ENCODE measurements around the gene ZCCHC24. TPM values are rescaled to one million over a fixed set of nuclear protein-coding genes. Genes with fewer than 3 reads are reported as not detected.
"Not testable (repeated sequence)": the region's sequence is repeated elsewhere in the genome, so short reads cannot be mapped to it uniquely, and the experiment has no call there.

ZCCHC24 gene
- total and polyA plus RNA-seq, 10 donors, result 4.9 to 34.1 (median 23.7) TPM

- WGBS, 5 donors, result 89 to 94% (median 92%) methylated on average over 5 of the region's 5 CpGs
Observed at GRCh38 chr10:79447911-79448731, 2.7 kb upstream of the ZCCHC24 start.

GRCh38 chr10:79447249-79447648 is 1.8 kb upstream of the ZCCHC24 start:
- peaks cover 11 to 45% (median 36%) of the 10 kb centered on the region in 6 donors for H3K4me1 ChIP-seq
- not testable (repeated sequence) for H3K4me3 ChIP-seq; H3K36me3 ChIP-seq; H3K27me3 ChIP-seq (replicated peaks in 1 of 7); H3K27ac ChIP-seq; H3K9me3 ChIP-seq
- DNase-seq, result peak; percentile 56
- intact Hi-C loops (cut with DNase I; ENCODE audit: low total_unique reads), result loop anchor here (10.0 kb wide), 1 partner anchor 758 kb away; the partner anchor contains the start of gene ANXA11
- 88 to 96% (median 93%) methylated on average over 6 of the region's 6 CpGs for WGBS, 5 donors

More at GRCh38 chr10:79447911-79448731, 2.7 kb upstream of the ZCCHC24 start:
- Histone ChIP-seq H3K9me3 (no peaks in the 10 kb centered on the region), H3K36me3 (no peaks in the 10 kb centered on the region), H3K4me3 (no peak overlapping the region), H3K27ac (no peak overlapping the region), H3K4me1 (peaks cover 11 to 37% (median 29%) of the 10 kb centered on the region in 6 donors), H3K27me3 (replicated peaks in 1 of 7) (peaks cover 0 to 6% (median 0%) of the 10 kb centered on the region in 7 donors)
- DNase-seq, result peak; percentile 70
- intact Hi-C loops (cut with DNase I; ENCODE audit: low total_unique reads), result loop anchor here (10.0 kb wide), 1 partner anchor 757 kb away; the partner anchor contains the start of gene ANXA11
- TF ChIP-seq POLR2AphosphoS5 (IDR thresholded peaks at IDR 0.05), result no peak
- no peak for TF ChIP-seq POLR2A (IDR thresholded peaks at IDR 0.05)

- H3K36me3 ChIP-seq, result no peaks in the 10 kb centered on the region
- intact Hi-C loops (cut with DNase I; ENCODE audit: low total_unique reads), result loop anchor here (10.0 kb wide), 1 partner anchor 758 kb away; the partner anchor contains the start of gene ANXA11
- H3K4me1 ChIP-seq, result peaks cover 11 to 51% (median 38%) of the 10 kb centered on the region in 6 donors
- TF ChIP-seq POLR2AphosphoS5 (IDR thresholded peaks at IDR 0.05), result peak in 2 of 3 donors; percentile 49 to 54
- no peak for TF ChIP-seq CTCF (IDR thresholded peaks at IDR 0.05 in 8 of 11, conservative IDR thresholded peaks at IDR 0.05 in 3 of 11)
- TF ChIP-seq POLR2A (IDR thresholded peaks at IDR 0.05), result no peak
- peaks cover 0 to 6% (median 0%) of the 10 kb centered on the region in 7 donors for H3K27me3 ChIP-seq (replicated peaks in 1 of 7)
- no peak for DNase-seq
- H3K4me3 ChIP-seq, result peak overlapping the region in 7 of 8 donors; percentile 79 to 97 (median 87)
- H3K27ac ChIP-seq, result peak overlapping the region in 7 of 8 donors; percentile 61 to 91 (median 85)
- no peaks in the 10 kb centered on the region for H3K9me3 ChIP-seq
- WGBS, 5 donors, result 48 to 57% (median 51%) methylated on average over 15 to 16 of the region's 16 CpGs
Observed at GRCh38 chr10:79446758-79447084, 1.3 kb upstream of the ZCCHC24 start.

- WGBS, 5 donors, result 1 to 4% (median 3%) methylated on average over 33 to 43 of the region's 43 CpGs
- Histone ChIP-seq H3K27ac (peak overlapping the region in 7 of 8 donors; percentile 61 to 91 (median 85)), H3K4me1 (peaks cover 11 to 56% (median 41%) of the 10 kb centered on the region in 6 donors), H3K36me3 (no peaks in the 10 kb centered on the region), H3K4me3 (peak overlapping the region; percentile 27 to 97 (median 86)), H3K9me3 (no peaks in the 10 kb centered on the region), H3K27me3 (replicated peaks in 1 of 7) (peaks cover 0 to 6% (median 0%) of the 10 kb centered on the region in 7 donors)
- peak; percentile 92 for DNase-seq
- TF ChIP-seq POLR2AphosphoS5 (IDR thresholded peaks at IDR 0.05) (peak in 1 of 3 donors; percentile 8), POLR2A (IDR thresholded peaks at IDR 0.05) (no peak), CTCF (IDR thresholded peaks at IDR 0.05 in 8 of 11, conservative IDR thresholded peaks at IDR 0.05 in 3 of 11) (peak in 1 of 11 experiments; percentile 4)
- intact Hi-C loops (cut with DNase I; ENCODE audit: low total_unique reads), result loop anchor here (10.0 kb wide), 1 partner anchor 759 kb away; the partner anchor contains the start of gene ANXA11
Observed at GRCh38 chr10:79445977-79446757, 743 bp upstream of the ZCCHC24 start.
